ENCODE results near the gene TARBP2.

- TF ChIP-seq, protein P1, sequence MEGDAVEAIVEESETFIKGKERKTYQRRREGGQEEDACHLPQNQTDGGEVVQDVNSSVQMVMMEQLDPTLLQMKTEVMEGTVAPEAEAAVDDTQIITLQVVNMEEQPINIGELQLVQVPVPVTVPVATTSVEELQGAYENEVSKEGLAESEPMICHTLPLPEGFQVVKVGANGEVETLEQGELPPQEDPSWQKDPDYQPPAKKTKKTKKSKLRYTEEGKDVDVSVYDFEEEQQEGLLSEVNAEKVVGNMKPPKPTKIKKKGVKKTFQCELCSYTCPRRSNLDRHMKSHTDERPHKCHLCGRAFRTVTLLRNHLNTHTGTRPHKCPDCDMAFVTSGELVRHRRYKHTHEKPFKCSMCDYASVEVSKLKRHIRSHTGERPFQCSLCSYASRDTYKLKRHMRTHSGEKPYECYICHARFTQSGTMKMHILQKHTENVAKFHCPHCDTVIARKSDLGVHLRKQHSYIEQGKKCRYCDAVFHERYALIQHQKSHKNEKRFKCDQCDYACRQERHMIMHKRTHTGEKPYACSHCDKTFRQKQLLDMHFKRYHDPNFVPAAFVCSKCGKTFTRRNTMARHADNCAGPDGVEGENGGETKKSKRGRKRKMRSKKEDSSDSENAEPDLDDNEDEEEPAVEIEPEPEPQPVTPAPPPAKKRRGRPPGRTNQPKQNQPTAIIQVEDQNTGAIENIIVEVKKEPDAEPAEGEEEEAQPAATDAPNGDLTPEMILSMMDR (IDR thresholded peaks at IDR 0.05) = no peak
- no peak for TF ChIP-seq POLR2A (IDR thresholded peaks at IDR 0.05)
Measured at GRCh38 chr12:53530061-53530460, 29.0 kb downstream of the TARBP2 start.
